Common myeloid progenitor, CD34-positive (primary cell): ENCODE results near the gene LONP2.

Experiments
- CTCF ChIA-PET: fragments of 350-600 bp; sonication (Branson Sonifier 250); formaldehyde crosslinking; loops from one replicate; lab custom pipeline; 2021; ENCODE audit warnings: antibody characterized with exemption; lab: Charles Lee
- POLR2A ChIA-PET: fragments of 350-600 bp; sonication (Branson Sonifier 250); formaldehyde crosslinking; loops from one replicate; lab custom pipeline; 2021; ENCODE audit warnings: antibody characterized with exemption; lab: Charles Lee
- DNase-seq, 3 donors: peaks; one replicate each; pipeline versions ENCODE4 v3.0.0 to v3.0.0-alpha.2; 2013
- H3K27ac ChIP-seq, 2 experiments: 1 replicate in 1 of 2; 2 replicates in 1 of 2; pipeline ENCODE4 v1.7.0; 2013; ENCODE audit warnings: inconsistent platforms in 2 of 2, low read length in 2 of 2, mild to moderate bottlenecking in 2 of 2, low read depth in 1 of 2, moderate library complexity in 1 of 2; ENCODE audit not compliant: severe bottlenecking in 2 of 2, insufficient read depth in 1 of 2, poor library complexity in 1 of 2
- H3K27me3 ChIP-seq, 5 experiments: replicated peaks in 2 of 5; 1 replicate in 3 of 5; 2 replicates in 2 of 5; pipeline versions ENCODE4 v1.6.1 to v1.7.0; 2013; ENCODE audit warnings: low read length in 4 of 5, mild to moderate bottlenecking in 2 of 5, moderate library complexity in 2 of 5, inconsistent platforms in 1 of 5; ENCODE audit not compliant: insufficient read depth in 5 of 5, control insufficient read depth in 4 of 5
- H3K36me3 ChIP-seq, 4 experiments: 1 replicate in 2 of 4; 2 replicates in 2 of 4; pipeline versions ENCODE4 v1.6.1 to v1.7.0; 2013; ENCODE audit warnings: low read length in 3 of 4, control low read depth in 1 of 4, mild to moderate bottlenecking in 1 of 4; ENCODE audit not compliant: control insufficient read depth in 4 of 4, insufficient read depth in 4 of 4
- H3K4me1 ChIP-seq, 4 experiments: 1 replicate in 3 of 4; 2 replicates in 1 of 4; pipeline versions ENCODE4 v1.6.1 to v1.7.1; 2013; ENCODE audit warnings: low read length in 3 of 4, mild to moderate bottlenecking in 3 of 4, control low read depth in 1 of 4, inconsistent platforms in 1 of 4, moderate library complexity in 1 of 4; ENCODE audit not compliant: control insufficient read depth in 4 of 4, insufficient read depth in 4 of 4; ENCODE audit errors: control extremely low read depth in 1 of 4
- H3K4me3 ChIP-seq, 7 experiments: 1 replicate in 4 of 7; 2 replicates in 3 of 7; pipeline versions ENCODE4 v1.5.1 to v1.7.0; 2013; ENCODE audit warnings: mild to moderate bottlenecking in 7 of 7, low read length in 6 of 7, moderate library complexity in 6 of 7, inconsistent platforms in 2 of 7, low read depth in 2 of 7, control low read depth in 1 of 7; ENCODE audit not compliant: insufficient read depth in 4 of 7, control insufficient read depth in 1 of 7; ENCODE audit errors: extremely low read depth in 1 of 7
- H3K9me3 ChIP-seq, 5 experiments: 1 replicate in 4 of 5; 2 replicates in 1 of 5; pipeline versions ENCODE4 v1.6.1 to v1.7.1; 2013; ENCODE audit warnings: low read length in 4 of 5, mild to moderate bottlenecking in 2 of 5, inconsistent platforms in 1 of 5, low read depth in 1 of 5, moderate library complexity in 1 of 5; ENCODE audit not compliant: control insufficient read depth in 4 of 5, insufficient read depth in 2 of 5; ENCODE audit errors: control extremely low read depth in 1 of 5
- WGBS: methylation state at CpG from one replicate; pipeline ENCODE4 v1.1.5; 2013; ENCODE audit not compliant: insufficient coverage; 5-methylcytosine and 5-hydroxymethylcytosine counted together

Gene LONP2

DNA sequence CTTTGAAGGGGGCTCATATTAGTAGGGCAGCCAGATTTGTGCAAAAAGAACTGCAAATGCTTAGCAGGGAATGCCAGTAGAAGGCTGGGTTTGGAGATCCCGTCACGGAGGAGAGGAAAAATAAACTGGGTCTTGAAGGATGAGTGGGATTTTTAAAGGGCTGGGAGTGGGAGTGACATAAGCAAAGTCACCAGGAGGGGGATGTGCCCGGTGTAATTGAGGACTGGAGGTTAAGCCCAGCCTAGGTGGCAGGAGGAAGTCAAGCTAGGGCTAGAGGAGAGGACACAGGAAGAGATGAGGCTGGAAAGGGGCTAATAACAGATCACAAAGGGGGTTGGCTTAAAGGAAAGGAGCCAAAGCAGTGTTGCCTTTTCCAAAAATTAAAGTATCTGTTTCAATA, 23.2 kb upstream of the LONP2 start:
- no peak overlapping the region for H3K27ac ChIP-seq
- H3K36me3 ChIP-seq: no peaks in the 10 kb centered on the region
- H3K4me1 ChIP-seq: no peaks in the 10 kb centered on the region
- no peak for DNase-seq
- POLR2A ChIA-PET: no interaction called here
- CTCF ChIA-PET: interaction anchor here (1.0 kb wide), 1 partner anchor 409 kb away, joined by 3 read pairs; no protein-coding TSS in a partner anchor
- H3K27me3 ChIP-seq: no peaks in the 10 kb centered on the region
- WGBS: 87% methylated on average over 3 of the region's 3 CpGs
- no peaks in the 10 kb centered on the region for H3K9me3 ChIP-seq
- no peak overlapping the region for H3K4me3 ChIP-seq

- 100% methylated on average over 1 of the region's 4 CpGs for WGBS
- Histone ChIP-seq H3K4me3 (no peak overlapping the region), H3K27me3 (no peaks in the 10 kb centered on the region), H3K36me3 (no peaks in the 10 kb centered on the region), H3K4me1 (no peaks in the 10 kb centered on the region), H3K9me3 (no peaks in the 10 kb centered on the region), H3K27ac (no peak overlapping the region)
- DNase-seq: no peak
- POLR2A ChIA-PET: no interaction called here
- CTCF ChIA-PET: interaction anchor here (1.7 kb wide), 1 partner anchor 10 kb away, joined by 6 read pairs; no protein-coding TSS in a partner anchor
Measured at GRCh38 chr16:48223490-48223889, 20.6 kb upstream of the LONP2 start.

DNA sequence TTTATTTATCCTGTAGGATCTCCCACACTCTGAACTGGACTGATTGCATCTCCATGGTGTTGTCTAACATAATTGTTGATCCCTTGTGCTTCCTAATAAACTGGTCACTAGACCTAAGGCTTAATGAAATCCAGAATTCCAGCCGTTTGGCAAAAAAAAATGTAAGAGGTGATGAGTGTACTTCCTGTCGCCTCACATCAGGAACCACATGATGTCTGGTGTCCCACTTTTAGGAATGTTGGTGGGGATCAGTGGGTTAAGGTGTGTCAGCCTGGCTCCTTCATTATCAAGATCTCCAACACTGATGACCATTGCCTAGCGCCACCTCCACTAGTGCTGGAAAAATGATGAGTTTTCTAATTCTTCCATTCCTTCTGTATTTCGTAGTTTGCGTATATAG, 18.6 kb upstream of the LONP2 start:
- no peak for DNase-seq
- CTCF ChIA-PET: no interaction called here
- Histone ChIP-seq H3K4me1 (no peaks in the 10 kb centered on the region), H3K36me3 (no peaks in the 10 kb centered on the region), H3K27me3 (no peaks in the 10 kb centered on the region), H3K4me3 (no peak overlapping the region), H3K9me3 (no peaks in the 10 kb centered on the region), H3K27ac (no peak overlapping the region)
- POLR2A ChIA-PET: no interaction called here
- 96% methylated on average over 3 of the region's 5 CpGs for WGBS

DNA sequence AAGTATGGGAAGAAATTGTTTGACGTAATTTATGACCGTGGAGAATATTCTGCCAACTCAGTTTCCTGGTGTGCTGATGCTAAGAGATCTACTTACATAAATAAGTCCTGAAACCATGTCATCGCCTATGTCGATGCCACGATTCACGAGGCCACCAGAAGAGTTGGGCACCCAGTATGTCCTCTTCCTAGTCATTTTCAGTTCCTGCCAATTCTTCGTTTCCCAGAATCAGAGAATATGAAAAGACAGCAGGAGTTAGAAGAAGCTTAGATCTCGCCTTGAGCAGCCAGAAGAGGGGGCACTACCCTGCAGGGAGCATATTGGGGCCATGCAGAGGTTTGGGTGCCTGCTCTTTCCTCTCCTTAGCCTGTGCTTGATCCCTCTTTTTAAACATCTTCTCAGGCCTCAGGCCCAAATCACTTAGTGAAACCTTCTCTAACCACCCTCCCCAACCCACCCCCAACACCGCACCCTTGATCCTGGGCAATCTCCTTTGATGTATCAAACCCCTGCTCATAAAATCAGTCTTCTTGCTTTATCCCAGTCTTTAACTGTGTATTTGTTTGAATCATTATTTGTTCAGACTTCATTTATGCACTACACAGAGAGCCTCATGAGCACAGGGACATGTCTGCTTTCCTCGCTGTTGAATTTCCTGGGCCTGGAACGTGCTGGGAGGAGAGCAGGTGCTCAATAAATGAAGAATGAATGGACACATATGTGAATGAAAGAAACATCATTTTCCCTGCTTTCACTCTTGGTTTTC, 12.2 kb upstream of the LONP2 start:
- CTCF ChIA-PET: interaction anchor here (0.8 to 2.9 kb wide), 4 partner anchors 9 to 398 kb away, joined by 3 to 8 read pairs (median 3); no protein-coding TSS in a partner anchor
- DNase-seq: peak; percentile 65 to 82 (median 73)
- peak overlapping the region in 1 of 7 experiments; percentile 46 for H3K4me3 ChIP-seq
- no peaks in the 10 kb centered on the region for H3K9me3 ChIP-seq
- no peaks in the 10 kb centered on the region for H3K36me3 ChIP-seq
- POLR2A ChIA-PET: no interaction called here
- no peak overlapping the region for H3K27ac ChIP-seq
- WGBS: 15% methylated on average over 8 of the region's 11 CpGs
- H3K27me3 ChIP-seq: peaks cover 0 to 3% (median 0%) of the 10 kb centered on the region in 5 experiments
- H3K4me1 ChIP-seq: peaks cover 0 to 9% (median 6%) of the 10 kb centered on the region in 4 experiments

DNA sequence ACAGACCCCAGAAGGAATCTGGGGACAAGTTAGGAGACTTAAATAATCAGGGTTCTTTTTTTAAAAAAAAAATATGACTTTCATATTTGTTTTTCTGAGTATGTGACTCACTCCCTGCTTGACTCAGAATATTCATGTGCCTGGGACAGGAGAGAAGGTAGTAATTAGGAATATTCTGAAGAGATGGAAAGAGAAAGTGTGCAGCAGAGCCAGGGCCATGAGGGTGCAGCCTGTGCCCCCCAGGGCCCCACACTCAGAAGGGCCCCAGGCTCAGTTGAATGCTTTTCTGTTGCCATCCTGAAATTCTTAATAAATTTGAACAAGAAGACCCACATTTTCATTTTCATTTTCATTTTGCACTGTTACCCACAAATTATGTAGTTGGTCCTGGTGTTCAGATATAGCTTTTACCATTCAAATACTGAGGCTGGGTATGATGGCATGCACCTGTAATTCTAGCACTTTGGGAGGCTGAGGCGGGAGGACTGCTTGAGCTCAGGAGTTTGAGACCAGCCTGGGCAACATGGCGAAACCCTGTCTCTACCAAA, 11.5 kb upstream of the LONP2 start:
- ChIA-PET POLR2A (no interaction called here), CTCF (interaction anchor here (0.8 to 2.9 kb wide), 3 partner anchors 9 to 397 kb away, joined by 3 to 8 read pairs (median 6); no protein-coding TSS in a partner anchor)
- H3K9me3 ChIP-seq: no peaks in the 10 kb centered on the region
- DNase-seq: peak in 2 of 3 donors; percentile 20 to 23
- 100% methylated on average over 1 of the region's 2 CpGs for WGBS
- no peak overlapping the region for H3K27ac ChIP-seq
- peaks cover 0 to 3% (median 0%) of the 10 kb centered on the region in 5 experiments for H3K27me3 ChIP-seq
- H3K36me3 ChIP-seq: no peaks in the 10 kb centered on the region
- no peak overlapping the region for H3K4me3 ChIP-seq
- H3K4me1 ChIP-seq: peaks cover 0 to 9% (median 6%) of the 10 kb centered on the region in 4 experiments

DNA sequence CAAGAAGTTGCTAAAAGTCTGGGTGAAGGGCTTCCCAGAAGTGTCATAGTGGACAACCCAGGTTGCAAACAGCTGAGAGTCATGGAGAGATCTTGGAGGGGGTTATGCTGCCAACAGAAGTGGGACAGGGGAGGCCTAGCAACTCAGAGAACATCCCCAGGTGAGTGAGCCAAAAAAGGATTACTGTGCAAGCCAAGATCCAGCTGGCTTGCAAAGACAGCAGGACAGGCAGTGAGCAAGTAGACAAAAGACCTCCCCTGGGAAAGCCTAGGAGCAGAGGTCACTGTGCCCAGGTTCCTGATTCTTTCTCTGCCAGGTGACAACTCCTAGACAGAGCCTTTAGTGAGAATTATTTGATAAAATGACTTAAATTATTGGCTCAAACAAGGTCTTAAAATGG, 9.5 kb upstream of the LONP2 start:
- peaks cover 0 to 9% (median 6%) of the 10 kb centered on the region in 4 experiments for H3K4me1 ChIP-seq

DNA sequence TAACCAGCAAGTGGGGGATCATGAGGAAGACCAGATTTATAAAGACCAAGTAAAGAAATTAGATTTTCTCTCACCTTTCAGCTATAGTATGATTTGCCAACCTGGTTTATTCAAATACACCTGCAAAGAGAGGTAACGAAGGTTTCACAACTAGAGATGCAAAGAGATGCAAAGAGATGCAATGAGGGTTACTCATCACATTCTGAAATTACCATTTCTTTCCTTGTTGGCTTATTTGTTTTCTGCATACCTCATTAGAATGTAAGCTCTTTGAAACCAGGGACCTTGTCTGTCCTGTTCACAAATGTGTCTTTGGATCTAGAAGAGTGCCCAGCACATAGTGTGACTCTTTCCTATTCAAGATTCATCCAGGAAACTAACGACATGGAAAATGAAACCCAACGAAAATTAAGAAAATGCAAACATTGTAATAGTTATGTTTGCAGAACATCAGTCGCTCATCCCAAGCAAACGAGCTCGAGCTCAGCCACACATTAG, 9.0 kb upstream of the LONP2 start:
- Histone ChIP-seq H3K9me3 (no peaks in the 10 kb centered on the region), H3K27me3 (peaks cover 0 to 3% (median 0%) of the 10 kb centered on the region in 5 experiments), H3K4me3 (no peak overlapping the region), H3K36me3 (no peaks in the 10 kb centered on the region), H3K4me1 (peaks cover 0 to 9% (median 6%) of the 10 kb centered on the region in 4 experiments), H3K27ac (no peak overlapping the region)
- no peak for DNase-seq
- ChIA-PET CTCF (interaction anchor here (1.4 to 2.6 kb wide), 4 partner anchors 11 to 395 kb away, joined by 3 to 6 read pairs (median 4); no protein-coding TSS in a partner anchor), POLR2A (no interaction called here)
- 90% methylated on average over 2 of the region's 6 CpGs for WGBS

More for the DNA sequence above, 9.5 kb upstream of the LONP2 start:
- no peak for DNase-seq
- Histone ChIP-seq H3K27me3 (peaks cover 0 to 3% (median 0%) of the 10 kb centered on the region in 5 experiments), H3K9me3 (no peaks in the 10 kb centered on the region), H3K27ac (no peak overlapping the region), H3K36me3 (no peaks in the 10 kb centered on the region), H3K4me3 (no peak overlapping the region)
- ChIA-PET POLR2A (no interaction called here), CTCF (interaction anchor here (1.4 to 2.6 kb wide), 4 partner anchors 11 to 395 kb away, joined by 3 to 6 read pairs (median 4); no protein-coding TSS in a partner anchor)
